ENCODE results near the gene CARMIL1.

The CARMIL1 gene

DNA sequence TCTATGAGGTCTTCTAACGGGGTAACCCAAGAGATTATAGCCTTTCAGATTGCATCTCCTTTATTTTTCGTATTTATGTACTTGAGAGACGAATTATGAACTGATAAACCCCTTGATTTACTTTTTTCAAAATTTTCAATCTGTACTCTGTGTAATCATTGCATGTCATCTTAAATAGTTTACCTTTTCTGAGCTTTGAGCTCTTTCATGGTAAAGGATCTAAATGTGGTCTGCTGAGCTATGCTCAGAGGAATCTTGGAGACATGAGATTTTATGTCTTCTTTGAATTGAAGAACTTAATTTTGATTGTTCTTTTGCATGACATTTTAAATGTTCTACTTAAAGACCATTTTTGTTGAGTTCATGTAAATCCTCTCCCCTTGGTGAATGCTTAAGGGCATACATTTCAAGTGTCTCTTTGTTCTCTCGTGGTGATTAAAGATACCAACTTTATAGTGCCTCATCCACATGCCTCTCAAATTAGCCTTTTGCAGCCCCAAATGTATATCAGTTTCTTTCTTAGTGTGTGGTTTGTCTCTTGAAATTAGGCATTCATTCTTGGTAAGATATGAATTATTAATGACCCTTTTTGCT is 256.6 kb downstream of the CARMIL1 start:
- ChIA-PET CTCF (interaction anchor here (1.5 to 2.2 kb wide), 3 partner anchors 20 to 257 kb away, joined by 3 to 8 read pairs (median 8); partner anchors contain the start of gene CARMIL1), POLR2A (no interaction called here)
- TF ChIP-seq, protein P1, sequence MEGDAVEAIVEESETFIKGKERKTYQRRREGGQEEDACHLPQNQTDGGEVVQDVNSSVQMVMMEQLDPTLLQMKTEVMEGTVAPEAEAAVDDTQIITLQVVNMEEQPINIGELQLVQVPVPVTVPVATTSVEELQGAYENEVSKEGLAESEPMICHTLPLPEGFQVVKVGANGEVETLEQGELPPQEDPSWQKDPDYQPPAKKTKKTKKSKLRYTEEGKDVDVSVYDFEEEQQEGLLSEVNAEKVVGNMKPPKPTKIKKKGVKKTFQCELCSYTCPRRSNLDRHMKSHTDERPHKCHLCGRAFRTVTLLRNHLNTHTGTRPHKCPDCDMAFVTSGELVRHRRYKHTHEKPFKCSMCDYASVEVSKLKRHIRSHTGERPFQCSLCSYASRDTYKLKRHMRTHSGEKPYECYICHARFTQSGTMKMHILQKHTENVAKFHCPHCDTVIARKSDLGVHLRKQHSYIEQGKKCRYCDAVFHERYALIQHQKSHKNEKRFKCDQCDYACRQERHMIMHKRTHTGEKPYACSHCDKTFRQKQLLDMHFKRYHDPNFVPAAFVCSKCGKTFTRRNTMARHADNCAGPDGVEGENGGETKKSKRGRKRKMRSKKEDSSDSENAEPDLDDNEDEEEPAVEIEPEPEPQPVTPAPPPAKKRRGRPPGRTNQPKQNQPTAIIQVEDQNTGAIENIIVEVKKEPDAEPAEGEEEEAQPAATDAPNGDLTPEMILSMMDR (IDR thresholded peaks at IDR 0.05; ENCODE audit: insufficient read depth, low read length, missing control alignments) = no peak
- H3K4me3 ChIP-seq (ENCODE audit: low read depth, low read length) = no peak overlapping the region
- no peak for DNase-seq (ENCODE audit: low read depth, low spot score)

DNA sequence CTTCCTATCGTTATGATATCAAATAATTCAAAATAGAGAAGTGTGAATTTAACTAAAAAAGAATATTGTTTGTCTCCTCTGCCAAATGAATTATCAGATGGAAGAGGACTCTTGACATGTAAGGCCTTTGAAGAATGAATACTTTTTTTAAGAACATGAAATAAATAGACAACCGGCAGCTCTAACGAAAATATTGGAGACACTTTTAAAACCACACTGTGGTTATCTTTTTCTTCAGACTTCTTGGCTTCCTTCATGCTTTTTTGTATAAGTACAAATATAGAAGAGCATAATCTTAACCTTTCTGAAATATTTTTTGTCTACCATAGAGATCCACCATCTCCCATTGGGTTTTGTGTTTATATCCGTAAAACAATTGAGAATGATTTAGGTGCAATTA is 257.6 kb downstream of the CARMIL1 start:
- ChIA-PET CTCF (interaction anchor here (2.2 kb wide), 1 partner anchor 19 kb away, joined by 8 read pairs; no protein-coding TSS in a partner anchor), POLR2A (no interaction called here)
- TF ChIP-seq, protein P1 (IDR thresholded peaks at IDR 0.05; ENCODE audit: insufficient read depth, low read length, missing control alignments) = no peak
- H3K4me3 ChIP-seq (ENCODE audit: low read depth, low read length) = no peak overlapping the region
- DNase-seq (ENCODE audit: low read depth, low spot score) = no peak

DNA sequence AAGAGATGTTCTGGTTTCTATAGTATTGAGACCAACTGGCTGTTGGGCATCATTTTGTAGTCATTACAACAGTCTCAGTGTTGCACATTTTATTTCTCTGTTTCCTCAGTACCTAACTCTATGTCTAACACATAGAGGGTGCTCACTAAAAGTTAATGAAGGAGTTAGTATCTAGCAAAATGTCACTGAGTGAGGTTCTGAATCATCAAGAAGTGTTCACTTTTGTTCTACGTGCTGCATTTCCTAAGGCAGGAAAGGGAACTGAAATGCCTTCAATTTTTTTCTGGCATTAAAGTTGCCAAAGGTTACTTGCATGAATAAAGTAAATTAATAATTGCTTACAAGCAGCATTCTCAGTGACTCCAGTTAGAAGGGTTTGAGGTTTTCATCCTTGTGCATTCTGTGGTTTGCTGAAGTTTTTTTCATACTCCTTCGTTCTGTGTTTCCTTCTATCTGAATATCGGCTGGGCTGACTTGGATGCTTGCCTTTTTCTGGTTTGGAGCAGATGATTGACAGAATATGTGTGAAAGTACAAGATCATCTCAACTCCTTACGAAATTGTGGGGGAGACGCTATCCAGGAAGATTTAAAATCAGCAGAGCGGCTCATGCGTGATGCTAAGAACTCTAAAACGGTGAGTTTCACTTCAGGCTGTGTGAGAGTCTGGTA is 258.3 kb downstream of the CARMIL1 start:
- ChIA-PET POLR2A (no interaction called here), CTCF (no interaction called here)
- DNase-seq (ENCODE audit: low read depth, low spot score) = no peak
- H3K4me3 ChIP-seq (ENCODE audit: low read depth, low read length) = no peak overlapping the region
- TF ChIP-seq, protein P1 (IDR thresholded peaks at IDR 0.05; ENCODE audit: insufficient read depth, low read length, missing control alignments) = no peak

DNA sequence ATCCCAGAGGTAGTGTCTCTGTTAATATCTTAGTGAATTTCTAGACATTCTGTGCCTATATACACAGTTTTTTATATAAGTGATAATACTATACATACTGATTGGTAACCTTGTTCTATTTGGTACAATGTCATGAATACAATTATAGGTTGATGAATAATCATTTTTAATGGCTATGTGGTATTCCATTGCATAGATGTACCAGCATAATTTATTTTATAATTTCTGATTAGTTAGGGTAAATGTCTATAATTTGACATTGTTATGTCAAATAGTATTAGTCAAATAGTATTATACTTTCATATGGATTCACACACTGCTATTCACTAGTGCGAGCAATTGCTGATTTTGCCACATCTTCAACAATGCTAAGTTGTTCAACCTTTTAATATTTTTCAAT is 262.1 kb downstream of the CARMIL1 start:
- no peak overlapping the region for H3K4me3 ChIP-seq (ENCODE audit: low read depth, low read length)
- TF ChIP-seq, protein P1 (IDR thresholded peaks at IDR 0.05; ENCODE audit: insufficient read depth, low read length, missing control alignments) = no peak
- CTCF ChIA-PET = interaction anchor here (1.4 kb wide), 1 partner anchor 15 kb away, joined by 4 read pairs; no protein-coding TSS in a partner anchor
- POLR2A ChIA-PET = no interaction called here
- DNase-seq (ENCODE audit: low read depth, low spot score) = no peak

DNA sequence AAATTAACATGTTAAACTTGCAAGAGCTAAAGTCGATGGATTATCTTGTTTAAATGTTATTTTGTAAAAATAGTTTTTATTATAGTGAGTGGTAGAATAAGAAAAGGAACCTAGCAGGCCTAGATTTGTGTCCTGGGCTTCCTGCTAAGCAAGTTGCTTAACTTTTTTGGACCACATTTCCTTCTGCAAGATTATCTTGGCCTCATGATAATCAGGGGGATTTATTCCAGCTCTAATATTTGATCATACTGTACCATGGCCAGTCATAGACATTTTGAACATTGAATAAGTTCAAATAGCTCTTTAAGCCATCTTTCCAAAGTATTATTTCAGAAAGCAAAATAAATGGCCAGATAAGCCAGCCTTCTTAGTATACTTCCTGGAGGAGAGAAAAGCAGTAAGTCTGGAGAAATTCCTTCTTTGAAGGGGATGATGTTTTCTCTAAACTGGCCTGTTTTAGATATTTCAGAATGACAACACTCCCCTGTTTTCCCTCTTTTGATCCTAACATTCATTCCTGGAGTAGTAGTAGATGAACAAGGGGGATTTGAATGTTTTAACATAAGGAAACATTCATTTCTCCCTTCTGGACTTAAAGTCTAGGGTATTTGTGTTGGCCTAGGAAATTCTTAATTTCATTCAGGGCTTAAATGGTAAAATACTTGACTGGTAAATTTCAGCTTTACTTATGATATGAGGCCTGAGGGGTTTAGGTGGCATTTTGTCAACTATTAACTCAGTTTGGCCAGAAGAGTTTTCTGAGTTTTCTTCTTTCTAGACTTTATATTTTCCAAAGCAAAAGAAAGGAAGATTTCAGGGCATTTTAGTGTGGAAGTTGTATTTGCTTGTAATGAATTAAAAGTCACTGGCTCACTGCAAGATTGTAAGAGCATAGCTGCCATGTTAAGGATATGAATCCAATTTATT is 264.1 kb downstream of the CARMIL1 start:
- no peak overlapping the region for H3K4me3 ChIP-seq (ENCODE audit: low read depth, low read length)
- ChIA-PET CTCF (interaction anchor here (1.4 to 1.7 kb wide), 2 partner anchors 14 to 320 kb away, joined by 5 to 6 read pairs; no protein-coding TSS in a partner anchor), POLR2A (no interaction called here)
- TF ChIP-seq, protein P1 (IDR thresholded peaks at IDR 0.05; ENCODE audit: insufficient read depth, low read length, missing control alignments) = no peak
- DNase-seq (ENCODE audit: low read depth, low spot score) = no peak

All from AG04449 (cell line).